SH-SY5Y (cell line): ENCODE results near the gene CPLANE2.

Experiments
- GATA2 ChIP-seq: IDR thresholded peaks from 2 replicates; pipeline ENCODE4 v1.6.1; 2011; ENCODE audit warnings: mild to moderate bottlenecking, low read depth, low read length
- GATA3 ChIP-seq: IDR thresholded peaks from 2 replicates; pipeline ENCODE4 v1.6.1; 2011; ENCODE audit warnings: low read depth, mild to moderate bottlenecking, low read length, moderate library complexity

- TF ChIP-seq GATA3 (no peak), GATA2 (no peak)
Measured at GRCh38 chr1:16218014-16218673, 18.8 kb downstream of the CPLANE2 start.
